ENCODE results near the gene APP.

GRCh38 chr21:26167593-26167992 is 3.0 kb downstream of the APP start:
- TF ChIP-seq CTCF (conservative IDR thresholded peaks at IDR 0.05) (no peak), EZH2 (IDR thresholded peaks at IDR 0.05; ENCODE audit: low read depth) (no peak)

Measured in PC-9 (cell line).